ENCODE data around the gene WDR48.

The WDR48 gene

GRCh38 chr3:39142067-39142466 is 90.3 kb downstream of the WDR48 start:
- no peak for TF ChIP-seq CTCF (IDR thresholded peaks at IDR 0.05; ENCODE audit: low read depth, low read length)
- DNase-seq (ENCODE audit: low read depth in 2 of 2): no peak

DNA sequence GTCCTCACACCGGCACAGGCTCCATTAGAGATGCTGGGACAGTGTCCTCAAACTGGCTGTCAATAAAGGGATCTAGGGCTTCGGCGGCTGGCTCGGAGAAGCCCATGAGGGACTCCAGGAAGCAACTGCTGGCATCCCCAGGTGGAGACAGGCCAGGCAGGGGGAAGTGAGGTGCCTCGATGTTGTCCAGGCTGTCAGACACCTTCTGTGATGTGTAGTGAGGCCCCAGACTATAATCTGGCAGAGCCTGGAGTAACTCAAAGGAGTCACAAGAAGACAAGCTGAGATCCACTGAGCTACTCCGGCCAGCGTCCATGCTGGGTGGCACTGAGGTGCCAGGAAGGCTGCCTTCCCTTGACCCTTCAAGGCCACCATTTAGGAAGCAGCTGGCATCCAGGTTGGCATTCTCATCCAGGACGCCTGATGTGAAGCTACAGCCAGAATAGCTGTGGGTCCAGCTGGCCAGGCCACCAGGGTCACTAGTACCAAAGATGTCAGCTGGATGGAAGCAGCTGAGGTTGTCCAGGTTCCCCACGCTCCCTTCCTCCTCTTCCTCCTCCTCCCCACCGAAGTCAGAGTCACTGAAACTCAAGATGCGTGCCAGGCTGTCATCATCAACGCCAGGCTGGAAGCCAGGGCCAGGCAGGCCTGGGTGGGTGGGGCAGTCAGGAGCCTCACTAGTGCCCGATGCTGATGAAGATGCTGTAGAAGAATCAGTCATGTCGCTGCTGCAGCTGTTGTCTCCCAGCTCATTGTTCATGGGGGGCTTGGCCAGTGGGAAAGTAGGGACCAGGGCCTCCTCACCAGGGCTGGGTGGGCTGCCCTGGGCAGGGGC is 91.5 kb downstream of the WDR48 start:
- no peak for DNase-seq (ENCODE audit: low read depth in 2 of 2)
- H3K4me3 ChIP-seq (replicated peaks in 1 of 2; ENCODE audit: low read depth in 2 of 2, low read length in 2 of 2): no peak overlapping the region
- no peak for TF ChIP-seq CTCF (IDR thresholded peaks at IDR 0.05; ENCODE audit: low read depth, low read length)

More at GRCh38 chr3:39142067-39142466, 90.3 kb downstream of the WDR48 start:
- no peak overlapping the region for H3K4me3 ChIP-seq (replicated peaks in 1 of 2; ENCODE audit: low read depth in 2 of 2, low read length in 2 of 2)

GRCh38 chr3:39144095-39144747 is 92.4 kb downstream of the WDR48 start:
- no peak for TF ChIP-seq CTCF (IDR thresholded peaks at IDR 0.05; ENCODE audit: low read depth, low read length)
- no peak for DNase-seq (ENCODE audit: low read depth in 2 of 2)
- H3K4me3 ChIP-seq (replicated peaks in 1 of 2; ENCODE audit: low read depth in 2 of 2, low read length in 2 of 2): no peak overlapping the region

DNA sequence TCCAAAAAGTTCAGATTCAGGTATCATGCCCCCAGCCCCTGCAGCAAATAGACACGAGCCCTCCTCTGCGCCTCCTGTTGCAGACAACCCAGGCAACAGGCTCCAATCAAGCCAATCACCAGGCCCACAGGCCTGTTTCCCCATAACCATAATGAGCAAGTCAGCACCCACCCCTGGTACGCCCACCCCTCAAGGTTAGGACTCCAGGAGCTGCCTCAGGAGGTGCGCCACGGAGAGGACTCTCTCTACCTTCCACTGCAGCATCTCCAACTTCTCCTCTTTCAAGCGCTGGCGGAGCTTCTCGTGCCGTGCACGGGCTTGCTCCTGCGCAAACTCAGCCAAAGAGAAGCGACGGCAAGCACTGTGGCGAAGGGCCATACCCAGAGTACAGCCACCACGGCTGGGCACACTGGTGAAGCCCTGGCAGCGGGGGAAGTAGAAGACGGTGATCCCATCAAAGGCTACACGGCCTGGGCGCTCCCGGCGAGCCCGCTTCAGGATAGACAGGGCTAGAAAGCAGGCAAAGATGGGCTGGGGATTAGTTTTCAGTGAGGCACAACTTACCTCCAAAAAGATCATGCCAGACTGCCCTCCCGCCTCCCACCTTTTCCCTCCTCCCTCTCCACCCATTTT is 93.0 kb downstream of the WDR48 start:
- DNase-seq (ENCODE audit: low read depth in 2 of 2): no peak
- TF ChIP-seq CTCF (IDR thresholded peaks at IDR 0.05; ENCODE audit: low read depth, low read length): no peak
- H3K4me3 ChIP-seq (replicated peaks in 1 of 2; ENCODE audit: low read depth in 2 of 2, low read length in 2 of 2): no peak overlapping the region

- DNase-seq (ENCODE audit: low read depth in 2 of 2): peak in 1 of 2 donors; percentile 68
- H3K4me3 ChIP-seq (replicated peaks in 1 of 2; ENCODE audit: low read depth in 2 of 2, low read length in 2 of 2): no peak overlapping the region
- TF ChIP-seq CTCF (IDR thresholded peaks at IDR 0.05; ENCODE audit: low read depth, low read length): peak; percentile 28
These were observed 94.3 kb downstream of the WDR48 start for GRCh38 chr3:39146083-39146501.

Measured in cardiac fibroblast (primary cell).